Measurements from ENCODE around the gene TRPV4.
A peak's percentile ranks its signal among the peaks of the same experiment; 100 is the strongest.

The TRPV4 gene

DNA sequence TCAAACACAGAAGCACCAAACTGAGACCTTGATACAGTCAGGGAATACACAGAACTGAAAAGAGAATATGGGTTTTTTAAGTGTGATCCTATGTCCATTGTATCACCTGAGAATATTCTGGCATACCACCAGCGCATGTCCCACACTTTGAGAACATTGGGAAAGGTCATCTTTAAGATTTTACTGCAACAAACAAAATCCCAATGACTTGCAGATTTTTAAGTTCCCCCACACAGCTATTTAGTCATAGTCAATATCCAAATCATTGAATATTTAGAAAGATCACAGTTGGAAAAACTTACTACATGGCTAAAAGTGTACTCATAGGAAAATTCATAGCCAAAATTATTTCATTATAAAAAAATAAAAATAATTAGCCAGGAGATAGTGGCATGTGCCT, 54.5 kb downstream of the TRPV4 start:
- DNase-seq (ENCODE audit: low read depth in 2 of 2): no peak

DNA sequence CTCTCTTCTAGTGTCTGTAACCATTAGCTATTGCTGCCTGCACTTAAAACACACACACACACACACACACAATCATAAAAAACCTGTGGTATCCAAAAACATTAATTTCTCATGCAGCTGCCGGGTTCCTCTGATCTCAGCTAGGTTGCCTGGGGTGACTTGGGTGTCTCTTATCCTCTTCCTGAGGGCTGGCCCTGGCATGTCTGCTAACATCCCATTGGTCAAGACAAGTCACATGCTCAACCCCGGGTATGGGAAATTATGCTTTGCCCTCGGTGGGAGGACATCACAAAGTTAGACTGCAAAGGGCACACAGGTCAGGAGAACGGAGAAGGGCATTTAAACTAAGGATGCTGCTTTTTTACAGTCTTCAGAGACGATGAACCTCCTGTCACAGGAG, 55.7 kb downstream of the TRPV4 start:
- peak; percentile 27 to 39 for DNase-seq (ENCODE audit: low read depth in 2 of 2)

DNA sequence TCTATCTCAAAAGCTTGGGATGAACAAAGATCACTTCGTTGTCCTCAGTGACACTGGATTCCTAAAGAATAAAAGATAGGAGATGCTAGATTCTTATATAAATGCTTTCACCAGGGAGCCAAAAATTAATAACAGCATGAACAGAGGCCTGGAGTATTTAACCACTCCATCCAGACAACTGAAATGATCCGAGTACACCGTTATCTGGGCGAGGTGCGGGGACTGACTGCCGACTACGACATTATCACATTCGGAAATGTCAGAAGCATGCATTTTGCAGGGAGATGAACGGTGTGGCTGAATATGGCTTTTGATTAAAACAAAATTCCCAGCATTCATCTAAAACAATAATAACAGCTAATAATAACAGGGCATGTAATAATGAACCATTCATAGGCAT, 56.6 kb downstream of the TRPV4 start:
- no peak for DNase-seq (ENCODE audit: low read depth in 2 of 2)

DNA sequence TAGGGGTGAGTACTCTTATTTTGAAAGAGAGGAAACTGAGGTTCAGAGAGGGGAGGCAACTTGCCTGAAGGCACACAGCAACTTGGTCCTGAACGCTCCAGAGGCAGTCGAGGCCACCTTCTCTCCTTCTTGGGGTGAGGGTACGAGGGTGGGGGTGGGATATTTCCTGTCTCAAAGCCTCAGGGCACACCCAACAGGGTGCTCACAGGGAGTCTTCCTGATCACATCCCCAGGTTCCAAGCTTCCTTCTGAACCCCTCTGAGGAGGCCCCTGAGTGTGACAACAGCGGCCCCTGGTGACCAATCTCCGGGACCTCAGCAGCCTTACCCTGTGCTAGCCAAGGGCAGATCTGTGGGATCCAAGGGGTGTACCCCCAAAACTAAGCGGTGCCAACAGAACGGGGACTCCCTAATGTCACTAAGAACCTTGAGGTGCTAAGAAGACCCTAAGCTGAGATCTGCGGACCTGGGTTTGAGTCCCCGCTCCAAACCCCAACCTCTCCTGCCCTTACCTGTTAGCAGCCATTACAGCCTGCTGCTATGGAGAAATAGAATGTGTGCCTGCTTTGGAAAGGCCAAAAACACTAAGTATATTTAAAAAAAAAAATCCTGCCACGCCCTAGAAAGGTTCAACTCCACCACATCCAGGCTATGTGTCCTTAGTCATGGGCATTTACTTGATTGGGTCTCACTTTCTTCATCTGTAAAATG, 57.9 kb downstream of the TRPV4 start:
- peak; percentile 52 to 67 for DNase-seq (ENCODE audit: low read depth in 2 of 2)

DNA sequence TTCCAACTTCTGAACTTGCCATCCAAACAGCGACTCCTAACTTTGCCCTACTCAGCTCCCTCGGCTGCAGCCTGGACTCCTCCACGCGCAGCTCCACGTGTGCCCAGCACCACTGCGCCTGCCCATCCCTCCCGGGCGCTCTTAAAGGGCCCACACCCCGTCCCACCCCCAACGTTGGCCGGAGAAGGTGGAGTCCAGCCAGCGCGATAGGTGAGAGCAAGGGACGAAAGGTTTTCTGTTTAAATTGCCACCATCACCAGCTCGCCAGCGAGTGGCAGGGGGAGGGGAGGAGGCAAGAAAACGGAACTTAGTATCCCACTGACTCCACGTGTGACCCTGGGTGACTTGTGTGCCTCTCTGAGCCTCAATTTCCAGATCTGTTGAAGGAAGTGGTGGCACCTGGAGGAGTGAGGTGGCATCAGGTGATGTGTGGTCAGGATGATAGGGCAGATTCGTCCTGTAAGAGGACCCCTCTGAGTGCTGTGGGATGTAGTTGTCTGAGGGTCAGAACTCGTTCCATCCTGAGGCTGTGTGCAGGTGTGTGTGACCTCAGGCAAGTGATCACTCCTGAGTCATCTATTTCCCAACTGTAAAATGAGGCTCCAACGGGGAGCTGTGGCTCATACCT, 59.7 kb downstream of the TRPV4 start:
- DNase-seq (ENCODE audit: low read depth in 2 of 2): no peak

DNA sequence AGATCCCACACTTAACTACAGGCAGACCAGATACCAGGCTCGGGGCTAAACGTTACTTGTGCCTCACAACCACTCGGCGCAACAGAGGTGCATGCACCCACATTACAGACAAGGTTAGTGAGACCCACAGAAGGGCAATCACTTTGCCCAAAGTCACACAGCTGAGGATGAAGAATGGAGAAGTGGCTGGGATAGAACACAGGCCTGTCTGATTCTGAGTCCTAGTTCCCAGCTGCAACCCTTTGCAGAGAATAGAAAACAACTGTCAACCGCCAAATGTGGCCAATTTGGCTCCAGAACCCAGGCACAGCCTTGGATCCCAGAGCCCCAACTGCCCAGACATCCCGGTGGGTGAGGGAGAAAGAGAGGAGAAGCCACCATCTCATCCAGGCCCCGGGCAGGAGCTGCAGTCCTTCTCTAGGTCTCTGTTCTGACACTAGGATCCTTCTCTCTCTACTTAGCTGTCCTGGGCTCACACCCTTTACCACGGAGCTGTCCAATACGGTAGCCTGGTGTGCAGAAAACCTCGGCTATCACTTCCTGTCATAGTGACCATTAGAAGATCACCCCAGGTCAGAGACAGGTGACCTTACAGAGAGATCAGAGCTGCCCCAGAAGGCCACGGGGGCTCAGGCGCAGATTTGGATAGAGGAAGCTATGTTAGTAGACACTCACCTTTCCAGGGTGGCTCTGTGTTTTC, 60.4 kb downstream of the TRPV4 start:
- no peak for DNase-seq (ENCODE audit: low read depth in 2 of 2)

DNA sequence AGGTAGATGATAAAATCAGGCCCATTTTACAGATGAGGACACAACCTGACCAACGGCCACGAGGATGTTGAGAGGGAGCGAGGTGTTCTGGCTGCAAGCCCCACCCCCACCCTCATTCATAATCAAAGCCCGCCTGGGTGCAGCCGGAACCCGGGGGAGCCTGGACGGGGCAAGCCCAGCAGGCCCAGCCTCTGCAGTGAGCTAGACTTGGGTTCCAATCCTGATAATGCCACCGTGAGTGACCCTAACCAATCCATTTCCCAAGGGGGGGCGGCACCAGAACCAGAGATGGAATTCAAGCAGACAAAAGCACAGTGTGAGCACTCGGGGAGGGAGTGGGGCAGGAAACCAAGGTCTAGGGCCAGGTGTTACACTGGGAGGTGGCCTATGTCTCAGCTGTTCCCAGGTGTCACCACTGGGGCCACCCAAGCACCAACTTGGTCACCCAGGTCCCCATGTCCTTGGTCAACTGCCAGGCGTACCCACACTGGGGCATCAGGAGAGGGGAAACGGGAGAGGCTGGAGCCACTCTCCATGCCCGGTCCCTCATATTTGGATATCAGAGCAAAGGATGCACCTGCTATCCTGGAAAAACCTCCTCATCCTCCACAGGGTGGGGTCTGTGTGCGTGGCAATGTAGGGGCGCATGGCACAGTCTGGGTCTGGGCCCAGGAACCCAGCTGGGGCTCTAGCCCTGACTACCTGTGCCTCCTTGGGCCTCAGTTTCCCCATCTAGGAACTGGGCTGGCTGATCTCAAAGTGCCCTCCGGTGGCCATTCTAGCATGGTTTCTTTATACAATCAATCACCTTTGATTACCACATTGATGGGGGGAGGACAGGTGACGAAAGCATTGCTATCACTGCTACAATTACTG, 61.2 kb downstream of the TRPV4 start:
- no peak for DNase-seq (ENCODE audit: low read depth in 2 of 2)

DNA sequence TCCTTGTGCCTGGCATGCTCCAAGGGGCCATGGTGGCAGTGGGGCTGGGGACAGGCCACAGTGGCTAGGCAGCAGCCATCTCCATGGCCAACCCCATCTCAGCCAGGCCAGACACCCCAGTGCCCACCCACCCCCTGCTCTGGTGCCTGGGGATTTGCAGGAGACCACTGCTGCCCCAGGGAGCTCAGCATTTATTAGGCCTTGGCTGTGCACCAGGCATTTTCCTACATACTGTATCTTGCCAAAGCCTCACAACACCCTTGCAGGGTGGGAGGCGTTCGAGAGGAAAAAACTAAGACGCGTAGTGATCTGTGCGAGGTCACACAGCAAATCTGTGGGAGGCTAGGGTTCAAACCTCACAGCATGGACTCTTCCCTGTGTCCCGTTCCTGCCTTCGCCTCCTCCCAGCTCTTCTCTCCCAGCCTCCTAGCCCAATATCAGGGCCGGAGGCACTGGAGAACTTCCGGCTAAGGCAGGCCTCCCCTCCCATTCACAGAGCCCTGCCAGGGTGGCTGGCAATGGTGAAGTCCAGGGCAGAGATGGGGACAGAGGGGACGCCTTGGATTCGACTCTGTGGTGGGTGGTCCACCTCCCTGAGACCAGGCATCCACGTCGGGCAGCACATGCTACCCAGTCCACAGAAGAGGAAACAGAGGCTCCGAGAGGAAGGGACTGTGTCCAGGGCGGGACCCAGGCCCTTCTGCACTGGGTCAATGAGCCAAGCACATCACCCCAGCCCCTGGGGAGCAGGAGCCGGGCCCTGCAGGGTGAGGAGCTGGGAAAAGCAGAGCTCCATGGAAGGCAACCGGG, 62.1 kb downstream of the TRPV4 start:
- DNase-seq (ENCODE audit: low read depth in 2 of 2): no peak

DNA sequence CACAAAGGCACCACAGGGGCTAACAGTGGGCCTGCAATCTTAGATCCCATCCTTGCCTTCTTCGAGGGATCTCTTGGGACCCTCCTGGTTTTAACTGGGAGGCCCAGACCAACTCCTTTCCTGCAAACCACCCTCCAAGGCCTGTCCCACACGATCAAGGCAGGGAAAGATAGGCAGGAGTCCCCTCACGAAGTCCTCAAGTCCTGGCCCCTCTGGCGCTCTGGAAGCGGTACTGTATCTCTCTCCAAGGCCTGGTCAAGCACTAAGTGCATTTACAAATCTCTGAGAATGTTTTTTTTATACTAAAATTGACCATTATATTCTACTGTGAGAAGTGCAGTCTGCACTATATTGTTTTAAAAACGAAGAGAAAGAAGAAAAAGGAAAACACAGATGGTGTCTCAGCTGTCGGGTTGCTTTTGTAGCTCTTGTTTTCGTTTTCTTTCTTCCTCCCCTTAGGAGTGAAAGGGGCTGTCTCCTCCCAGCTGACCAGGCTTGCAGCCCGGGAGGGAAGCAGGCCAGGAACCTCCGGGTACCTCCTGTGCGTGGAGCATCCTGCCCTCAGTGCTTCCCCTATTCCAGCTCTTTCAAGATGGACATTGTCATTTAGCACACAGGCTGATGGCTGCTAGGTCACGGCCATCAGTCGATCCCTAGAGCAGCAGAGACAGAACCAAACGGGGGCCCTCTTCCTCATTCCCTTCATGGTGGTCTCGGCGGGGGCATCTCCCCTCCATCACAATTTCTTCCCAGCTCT, 62.9 kb downstream of the TRPV4 start:
- no peak for DNase-seq (ENCODE audit: low read depth in 2 of 2)

DNA sequence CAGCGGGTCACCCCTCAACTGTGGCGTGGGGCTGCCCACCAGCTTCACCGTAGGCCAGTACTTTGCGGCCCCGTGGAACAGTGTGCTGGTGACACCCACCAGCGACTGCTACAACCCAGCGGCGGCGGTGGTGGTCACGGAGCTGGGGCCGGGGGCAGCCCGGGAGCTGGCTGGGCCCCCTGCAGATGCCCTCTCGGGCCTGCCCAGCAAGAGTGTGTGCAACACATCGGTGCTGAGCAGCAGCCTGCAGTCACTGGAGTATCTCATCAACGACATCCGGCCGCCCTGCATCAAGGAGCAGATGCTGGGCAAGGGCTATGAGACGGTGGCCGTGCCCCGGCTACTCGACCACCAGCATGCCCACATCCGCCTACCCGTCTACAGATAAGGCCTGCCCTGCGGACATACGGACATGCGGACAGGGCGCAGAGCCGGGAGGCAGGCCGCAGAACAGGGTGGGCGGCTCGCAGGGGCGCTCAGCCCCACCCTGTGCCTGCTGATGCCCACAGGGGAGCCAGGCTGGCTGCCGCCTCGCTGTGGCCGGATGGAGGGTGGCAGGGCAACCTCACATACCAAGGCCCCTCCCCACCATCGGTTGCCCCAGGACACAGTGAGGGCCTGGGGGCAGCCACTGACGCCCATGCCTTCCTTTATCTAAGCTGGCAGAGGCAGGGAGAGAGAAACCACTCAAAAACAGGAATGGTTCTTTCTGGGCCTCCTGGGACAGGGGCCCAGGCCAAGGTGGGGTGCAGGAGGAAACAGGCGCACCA, 64.1 kb downstream of the TRPV4 start:
- DNase-seq (ENCODE audit: low read depth in 2 of 2): no peak

DNA sequence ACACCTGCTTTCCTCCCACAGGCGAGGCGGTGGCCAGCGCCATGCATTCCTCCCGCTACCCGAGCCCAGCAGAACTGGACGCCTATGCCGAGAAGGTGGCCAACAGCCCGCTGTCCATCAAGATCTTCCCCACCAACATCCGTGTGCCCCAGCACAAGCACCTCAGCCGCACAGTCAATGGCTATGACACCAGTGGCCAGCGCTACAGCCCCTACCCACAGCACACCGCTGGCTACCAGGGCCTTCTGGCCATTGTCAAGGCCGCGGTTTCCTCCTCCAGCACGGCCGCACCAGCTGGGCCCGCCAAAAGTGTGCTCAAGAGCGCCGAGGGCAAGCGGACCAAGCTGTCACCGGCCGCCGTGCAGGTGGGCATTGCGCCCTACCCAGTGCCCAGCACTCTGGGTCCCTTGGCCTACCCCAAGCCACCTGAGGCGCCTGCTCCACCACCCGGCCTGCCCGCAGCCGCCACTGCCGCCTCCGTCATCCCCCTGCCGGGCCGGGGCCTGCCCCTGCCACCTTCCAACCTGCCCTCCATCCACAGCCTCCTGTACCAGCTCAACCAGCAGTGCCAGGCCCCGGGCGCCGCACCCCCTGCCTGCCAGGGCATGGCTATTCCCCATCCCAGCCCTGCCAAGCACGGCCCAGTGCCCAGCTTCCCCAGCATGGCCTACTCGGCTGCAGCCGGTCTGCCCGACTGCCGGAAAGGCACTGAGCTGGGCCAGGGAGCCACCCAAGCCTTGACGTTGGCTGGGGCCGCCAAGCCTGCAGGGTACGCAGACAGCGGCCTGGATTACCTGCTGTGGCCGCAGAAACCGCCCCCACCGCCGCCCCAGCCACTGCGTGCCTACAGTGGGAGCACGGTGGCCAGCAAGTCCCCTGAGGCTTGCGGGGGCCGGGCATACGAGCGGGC, 65.0 kb downstream of the TRPV4 start:
- no peak for DNase-seq (ENCODE audit: low read depth in 2 of 2)

DNA sequence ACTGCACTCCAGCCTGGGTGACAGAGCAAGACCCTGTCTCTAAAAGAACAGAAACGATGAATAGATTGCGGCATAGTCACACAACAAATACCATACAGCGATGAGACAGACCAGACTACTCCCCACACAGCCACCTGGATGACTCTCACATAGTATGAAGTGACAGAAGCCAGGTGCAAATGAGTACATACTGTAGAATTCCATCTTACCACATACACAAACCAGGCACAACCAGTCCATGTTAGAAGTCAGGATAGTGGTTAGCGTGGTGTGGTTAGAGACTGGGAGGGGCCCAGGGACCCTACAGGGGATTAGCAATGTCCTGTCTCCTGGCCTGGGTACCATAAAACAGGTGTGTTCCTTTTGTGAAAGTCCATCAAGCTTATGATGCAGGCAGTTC, 65.7 kb downstream of the TRPV4 start:
- DNase-seq (ENCODE audit: low read depth in 2 of 2): no peak

DNA sequence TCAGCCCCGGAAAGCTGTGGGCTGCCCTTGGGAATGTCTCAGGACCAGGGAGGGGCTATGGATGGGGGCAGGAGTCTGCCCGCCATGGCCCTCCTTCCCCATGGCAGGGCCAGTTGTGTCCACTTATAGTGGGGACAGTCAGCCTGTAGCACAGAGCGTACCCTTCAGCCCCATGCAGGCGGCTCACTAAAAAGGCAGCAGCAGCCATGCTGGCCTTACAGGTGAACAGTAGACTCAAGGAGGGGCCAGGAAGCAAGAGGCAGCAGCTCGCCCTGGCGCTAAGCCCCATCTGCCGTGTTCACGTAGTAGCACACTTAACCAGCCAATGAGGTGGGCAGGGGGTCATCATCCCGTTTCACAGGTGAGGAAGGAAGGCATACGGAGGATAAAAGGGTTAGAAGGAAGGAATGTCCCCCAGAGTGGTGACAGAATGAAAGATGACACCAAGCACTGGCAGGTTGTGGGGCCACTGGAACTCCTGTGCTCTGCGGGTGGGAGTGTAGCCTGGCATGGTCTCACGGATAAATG, 66.9 kb downstream of the TRPV4 start:
- DNase-seq (ENCODE audit: low read depth in 2 of 2): no peak

DNA sequence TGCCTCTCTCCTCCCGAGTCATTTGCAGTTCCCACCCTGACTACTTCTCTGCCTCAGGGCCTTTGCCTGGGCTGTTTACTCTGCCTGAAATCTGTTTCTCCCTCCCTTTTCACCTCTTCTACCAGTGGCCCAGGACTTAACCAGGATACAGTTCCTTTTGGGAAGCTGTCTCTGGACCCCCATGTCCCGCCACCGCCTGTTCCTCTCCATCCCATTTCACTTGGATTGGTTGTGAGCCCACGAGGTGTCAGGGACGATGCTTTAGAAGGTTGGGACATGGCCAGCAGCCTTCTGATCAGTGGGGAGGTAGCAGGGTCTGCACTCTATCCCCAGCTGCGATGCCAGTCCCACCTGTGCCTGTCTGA, 67.8 kb downstream of the TRPV4 start:
- DNase-seq (ENCODE audit: low read depth in 2 of 2): no peak

DNA sequence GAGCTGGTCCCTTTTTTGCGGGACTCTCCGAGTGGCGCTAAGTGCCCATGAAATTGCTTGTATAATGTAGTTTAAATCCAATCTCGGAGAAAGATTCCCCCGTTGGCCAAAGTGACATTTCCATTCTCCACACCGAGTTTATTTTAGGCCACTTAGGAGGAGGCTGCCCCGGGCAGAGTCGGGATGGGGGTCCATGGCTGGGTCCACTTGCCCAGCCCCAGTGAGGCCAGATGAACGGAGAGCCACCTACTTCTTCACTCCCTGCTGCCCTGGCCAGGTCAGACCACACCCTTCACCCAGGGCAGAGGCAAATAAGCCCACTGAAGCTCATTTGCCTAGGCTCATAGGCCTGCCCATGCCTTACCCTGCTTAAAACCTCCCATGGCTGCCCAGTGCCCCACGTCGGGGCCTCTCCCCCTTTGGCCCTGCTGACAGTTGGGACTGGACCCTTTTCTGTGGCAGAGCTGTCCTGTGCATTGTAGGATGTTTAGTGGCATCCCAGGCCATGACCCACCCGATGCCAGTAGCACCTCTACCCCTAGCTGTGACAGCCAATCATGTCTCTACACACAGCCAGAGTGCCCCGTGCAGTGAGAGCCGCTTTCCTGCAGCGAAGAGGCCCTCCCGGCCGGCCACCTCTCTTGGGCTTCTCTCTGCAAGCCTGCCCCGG, 68.3 kb downstream of the TRPV4 start:
- DNase-seq (ENCODE audit: low read depth in 2 of 2): no peak

DNA sequence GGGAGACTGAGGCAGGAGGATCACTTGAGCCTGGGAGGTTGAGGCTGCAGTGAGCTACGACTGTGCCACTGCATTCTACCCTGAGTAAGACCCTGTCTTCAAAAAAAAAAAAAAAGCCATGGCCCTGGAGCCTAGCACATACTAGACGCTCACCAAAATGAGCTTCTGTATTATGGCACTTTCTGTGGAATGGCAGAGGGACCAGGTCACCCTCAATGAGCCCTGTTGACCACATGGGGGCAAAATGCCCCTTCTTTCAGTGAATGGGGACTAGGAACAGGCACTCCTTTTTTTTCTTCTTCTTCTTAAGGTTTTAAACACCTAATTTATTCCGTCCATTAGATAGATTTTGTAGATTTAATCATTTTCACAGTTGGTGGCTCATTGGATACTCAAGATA, 69.1 kb downstream of the TRPV4 start:
- no peak for DNase-seq (ENCODE audit: low read depth in 2 of 2)

DNA sequence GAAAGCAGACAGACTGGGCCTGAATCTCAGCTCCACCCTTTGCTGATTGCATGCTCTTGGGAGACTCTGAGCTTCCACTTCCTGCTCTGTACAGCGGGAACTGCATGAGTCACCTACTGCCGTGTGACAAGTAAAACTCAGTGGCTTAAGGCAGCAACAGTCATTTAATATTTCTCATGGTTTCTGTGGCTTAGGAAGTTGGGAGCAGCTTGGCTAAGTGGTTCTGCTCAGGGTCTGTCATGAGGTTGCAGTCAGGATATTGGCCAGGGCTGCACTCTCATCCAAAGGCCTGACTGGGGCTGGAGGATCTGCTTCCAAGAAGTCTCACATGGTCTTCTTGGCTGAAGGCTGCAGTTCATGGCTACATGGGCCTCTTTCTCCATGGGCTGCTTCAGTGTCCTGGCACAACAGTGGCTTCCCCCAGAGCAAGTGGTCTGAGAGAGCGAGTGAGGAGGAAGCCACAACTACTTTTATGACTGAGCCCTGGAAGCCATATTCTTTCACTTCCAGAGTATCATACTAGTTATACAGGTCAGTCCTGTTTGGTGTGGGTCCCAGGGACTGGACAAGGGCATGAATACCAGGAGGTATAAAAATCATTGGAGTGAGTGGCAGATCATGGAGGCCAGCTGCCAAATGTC, 69.9 kb downstream of the TRPV4 start:
- DNase-seq (ENCODE audit: low read depth in 2 of 2): no peak
